ENCODE measurements around the gene MSMO1.

Gene MSMO1

GRCh38 chr4:165330071-165330470 is 2.6 kb downstream of the MSMO1 start:
- peak overlapping the region; percentile 72; the same call in 1 of the 2 replicates for H3K9ac ChIP-seq (ENCODE audit: low read length)
- H3F3A ChIP-seq (ENCODE audit: insufficient read depth), result peaks cover 16% of the 10 kb centered on the region; the same call in 1 of the 2 replicates
- H3K36me3 ChIP-seq (ENCODE audit: low read length), result peaks cover 46% of the 10 kb centered on the region
- H2AFZ ChIP-seq (ENCODE audit: low read depth, low read length, severe bottlenecking), result no peak overlapping the region
- peak overlapping the region; percentile 74 for H3K4me3 ChIP-seq (ENCODE audit: insufficient read depth, low read length, poor library complexity, severe bottlenecking)
- H3K9me2 ChIP-seq (replicated peaks; ENCODE audit: insufficient read depth, low read length), result no peaks in the 10 kb centered on the region
- H3K27me3 ChIP-seq (ENCODE audit: low read length), result no peaks in the 10 kb centered on the region
- peak overlapping the region; percentile 84 for H3K4me2 ChIP-seq (ENCODE audit: low read depth, low read length, poor library complexity, severe bottlenecking)
- H3K27ac ChIP-seq (ENCODE audit: low read depth, low read length), result no peak overlapping the region
- peaks cover 58% of the 10 kb centered on the region for H4K20me1 ChIP-seq (ENCODE audit: low read depth, low read length)
- peaks cover 76% of the 10 kb centered on the region for H3K79me2 ChIP-seq (ENCODE audit: insufficient read depth, low read length)
- no peaks in the 10 kb centered on the region for H3K9me3 ChIP-seq (ENCODE audit: insufficient read depth, low read length)
- TF ChIP-seq CTCF (IDR thresholded peaks at IDR 0.05; ENCODE audit: insufficient read depth, low read length, poor library complexity, severe bottlenecking) (no peak), EZH2phosphoT487 (conservative IDR thresholded peaks at IDR 0.05; ENCODE audit: low read length) (no peak)

GRCh38 chr4:165330666-165331065 is 3.2 kb downstream of the MSMO1 start:
- no peaks in the 10 kb centered on the region for H3K9me2 ChIP-seq (replicated peaks; ENCODE audit: insufficient read depth, low read length)
- H3K79me2 ChIP-seq (ENCODE audit: insufficient read depth, low read length), result peaks cover 82% of the 10 kb centered on the region
- no peaks in the 10 kb centered on the region for H3K27me3 ChIP-seq (ENCODE audit: low read length)
- H3K4me2 ChIP-seq (ENCODE audit: low read depth, low read length, poor library complexity, severe bottlenecking), result peak overlapping the region; percentile 84
- H3K4me3 ChIP-seq (ENCODE audit: insufficient read depth, low read length, poor library complexity, severe bottlenecking), result peak overlapping the region; percentile 74
- H3K27ac ChIP-seq (ENCODE audit: low read depth, low read length), result no peak overlapping the region; the same call in 1 of the 2 replicates
- TF ChIP-seq CTCF (IDR thresholded peaks at IDR 0.05; ENCODE audit: insufficient read depth, low read length, poor library complexity, severe bottlenecking) (no peak), EZH2phosphoT487 (conservative IDR thresholded peaks at IDR 0.05; ENCODE audit: low read length) (no peak)
- H2AFZ ChIP-seq (ENCODE audit: low read depth, low read length, severe bottlenecking), result no peak overlapping the region
- H3K36me3 ChIP-seq (ENCODE audit: low read length), result peaks cover 51% of the 10 kb centered on the region
- peaks cover 20% of the 10 kb centered on the region; the same call in 1 of the 2 replicates for H3F3A ChIP-seq (ENCODE audit: insufficient read depth)
- peaks cover 64% of the 10 kb centered on the region for H4K20me1 ChIP-seq (ENCODE audit: low read depth, low read length)
- H3K9me3 ChIP-seq (ENCODE audit: insufficient read depth, low read length), result no peaks in the 10 kb centered on the region
- H3K9ac ChIP-seq (ENCODE audit: low read length), result peak overlapping the region; percentile 72; the same call in 1 of the 2 replicates

- Histone ChIP-seq H3K27ac (ENCODE audit: low read depth, low read length) (no peak overlapping the region), H3F3A (ENCODE audit: insufficient read depth) (peaks cover 20% of the 10 kb centered on the region; the same call in 1 of the 2 replicates), H3K9me3 (ENCODE audit: insufficient read depth, low read length) (no peaks in the 10 kb centered on the region), H3K9ac (ENCODE audit: low read length) (0 out of 2 replicates have a peak overlapping the region, but pooled peaks have one; percentile 72), H4K20me1 (ENCODE audit: low read depth, low read length) (peaks cover 71% of the 10 kb centered on the region), H3K4me2 (ENCODE audit: low read depth, low read length, poor library complexity, severe bottlenecking) (peak overlapping the region; percentile 84), H2AFZ (ENCODE audit: low read depth, low read length, severe bottlenecking) (no peak overlapping the region), H3K27me3 (ENCODE audit: low read length) (no peaks in the 10 kb centered on the region), H3K4me3 (ENCODE audit: insufficient read depth, low read length, poor library complexity, severe bottlenecking) (no peak overlapping the region), H3K9me2 (replicated peaks; ENCODE audit: insufficient read depth, low read length) (no peaks in the 10 kb centered on the region), H3K79me2 (ENCODE audit: insufficient read depth, low read length) (peaks cover 89% of the 10 kb centered on the region), H3K36me3 (ENCODE audit: low read length) (peaks cover 57% of the 10 kb centered on the region)
- TF ChIP-seq EZH2phosphoT487 (conservative IDR thresholded peaks at IDR 0.05; ENCODE audit: low read length) (no peak), CTCF (IDR thresholded peaks at IDR 0.05; ENCODE audit: insufficient read depth, low read length, poor library complexity, severe bottlenecking) (no peak)
These were observed 3.9 kb downstream of the MSMO1 start for GRCh38 chr4:165331359-165331758.
